Measurements from ENCODE around the gene NLRP2B.
"Not testable (repeated sequence)": the region's sequence is repeated elsewhere in the genome, so short reads cannot be mapped to it uniquely, and the experiment has no call there.

NLRP2B gene

DNA sequence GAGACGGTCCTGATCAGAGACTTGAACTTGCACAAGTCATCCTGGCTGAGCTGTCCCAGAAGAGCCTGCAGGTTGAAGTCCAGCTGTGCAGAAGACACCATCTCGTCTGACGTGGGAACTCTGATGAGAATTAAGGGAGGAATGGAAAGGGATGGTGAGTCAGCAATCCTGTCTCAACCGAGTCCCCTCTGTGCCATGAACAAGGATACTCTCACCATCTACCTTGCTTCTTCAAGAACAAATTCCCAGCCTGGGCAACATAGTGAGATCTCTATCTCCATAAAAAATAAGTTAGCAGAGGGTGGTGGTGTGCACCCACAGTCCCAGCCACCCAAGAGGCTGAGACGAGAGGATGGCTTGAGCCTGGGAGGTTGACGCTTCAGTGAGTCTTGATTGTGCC, at the start of gene NLRP2B:
Gene NLRP2B, minus strand, starts transcription at position 101 of the 400 bp plus-strand sequence.
- DNase-seq, result no peak

DNA sequence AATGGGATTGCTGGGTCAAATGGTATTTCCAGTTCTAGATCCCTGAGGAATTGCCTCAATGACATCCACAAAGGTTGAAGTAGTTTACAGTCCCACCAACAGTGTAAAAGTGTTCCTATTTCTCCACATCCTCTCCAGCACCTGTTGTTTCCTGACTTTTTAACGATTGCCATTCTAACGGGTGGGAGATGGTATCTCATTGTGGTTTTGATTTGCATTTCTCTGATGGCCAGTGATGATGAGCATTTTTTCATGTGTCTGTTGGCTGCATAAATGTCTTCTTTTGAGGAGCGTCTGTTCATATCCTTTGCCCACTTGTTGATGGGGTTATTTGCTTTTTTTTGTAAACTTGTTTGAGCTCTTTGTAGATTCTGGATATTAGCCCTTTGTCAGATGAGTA, 45.9 kb upstream of the NLRP2B start:
- not testable (repeated sequence) for DNase-seq

DNA sequence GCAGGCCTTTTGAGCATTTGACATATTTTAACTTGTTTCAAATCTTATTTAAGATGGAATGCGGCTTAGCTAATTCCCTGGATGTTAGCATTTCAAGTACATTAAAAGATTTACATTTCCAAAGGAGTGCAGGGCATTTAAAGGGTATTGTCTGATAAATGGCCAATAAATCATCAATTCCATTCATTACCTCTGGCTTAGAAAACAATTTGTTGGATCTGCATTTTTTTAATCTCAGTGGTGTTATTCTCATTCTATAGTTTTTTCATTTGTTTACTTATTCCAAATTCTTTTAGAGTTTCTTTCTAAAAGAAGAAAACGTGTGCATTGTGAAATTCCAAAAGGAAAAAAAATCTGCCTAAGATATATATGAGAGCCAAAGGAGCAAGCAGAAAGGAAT, 1.3 kb upstream of the NLRP2B start:
- no peak for DNase-seq

DNA sequence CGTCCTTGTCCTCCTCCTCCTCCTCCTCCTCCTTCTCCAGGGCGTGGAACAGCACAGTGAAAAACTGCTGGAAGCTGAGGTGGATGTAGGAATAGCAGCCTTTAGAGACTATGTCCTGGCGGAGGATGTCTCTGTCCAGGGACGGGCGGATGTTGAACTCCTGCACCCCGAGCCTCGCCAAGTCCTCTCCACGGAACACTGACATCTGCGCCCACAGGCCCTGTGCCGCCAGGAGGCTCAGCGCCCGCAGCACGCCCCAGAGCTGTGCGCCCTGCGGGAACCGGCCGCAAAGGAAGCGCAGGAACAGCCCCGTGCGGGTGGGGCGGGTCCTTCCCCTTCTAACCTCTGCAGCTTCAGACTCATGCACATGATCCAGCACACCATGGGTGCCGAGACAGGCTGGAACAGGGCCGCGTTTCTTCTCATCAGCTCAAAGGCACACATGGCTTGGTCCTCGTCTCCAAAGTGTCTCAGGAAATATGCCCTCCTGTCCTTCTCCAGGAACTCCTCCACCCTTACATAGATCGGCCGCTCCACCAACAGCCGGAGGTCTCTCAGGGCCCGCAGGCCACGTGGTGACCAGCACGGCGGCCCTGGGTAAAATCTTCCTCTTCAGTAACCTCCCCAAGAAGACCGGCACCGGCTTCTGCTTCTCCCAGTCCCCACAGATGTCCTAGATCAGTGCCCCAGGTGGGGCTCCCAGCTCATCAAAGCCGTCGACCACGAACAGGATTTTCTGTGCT, 1.2 kb downstream of the NLRP2B start:
- DNase-seq, result no peak

DNA sequence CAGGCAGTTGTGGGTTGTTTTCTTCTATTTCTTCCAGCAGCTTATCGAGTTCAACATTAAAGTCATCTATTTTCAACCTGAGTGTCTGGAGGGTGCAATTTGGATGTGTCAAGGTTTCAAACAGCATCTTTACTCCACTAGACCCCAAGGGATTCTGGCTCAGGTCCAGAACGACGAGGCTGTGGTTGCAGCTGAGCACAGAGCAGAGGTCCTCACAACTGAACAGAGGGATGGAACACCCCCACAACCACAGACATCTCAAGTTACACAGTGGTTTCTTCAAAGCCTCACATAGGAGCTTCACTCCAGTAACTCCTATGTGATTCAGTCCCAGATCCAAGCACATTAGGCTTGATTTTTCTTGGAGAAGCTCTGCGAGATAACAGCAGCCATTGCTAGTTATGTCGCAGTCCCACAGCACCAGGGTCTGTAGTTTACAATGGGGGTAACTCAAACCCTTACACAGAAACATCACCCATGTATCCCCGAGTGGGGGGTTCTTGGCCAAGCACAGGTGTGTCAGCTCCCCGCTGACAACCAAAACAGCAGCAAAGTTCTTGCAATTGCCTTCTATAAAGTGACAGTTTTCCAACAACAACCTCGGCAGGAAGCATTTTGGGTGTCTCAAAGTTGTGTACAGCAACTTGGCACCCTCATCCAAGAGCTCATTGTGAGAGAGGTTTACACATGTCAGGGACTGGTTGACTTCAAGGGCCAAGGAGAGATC, 2.8 kb downstream of the NLRP2B start:
- DNase-seq, result no peak

DNA sequence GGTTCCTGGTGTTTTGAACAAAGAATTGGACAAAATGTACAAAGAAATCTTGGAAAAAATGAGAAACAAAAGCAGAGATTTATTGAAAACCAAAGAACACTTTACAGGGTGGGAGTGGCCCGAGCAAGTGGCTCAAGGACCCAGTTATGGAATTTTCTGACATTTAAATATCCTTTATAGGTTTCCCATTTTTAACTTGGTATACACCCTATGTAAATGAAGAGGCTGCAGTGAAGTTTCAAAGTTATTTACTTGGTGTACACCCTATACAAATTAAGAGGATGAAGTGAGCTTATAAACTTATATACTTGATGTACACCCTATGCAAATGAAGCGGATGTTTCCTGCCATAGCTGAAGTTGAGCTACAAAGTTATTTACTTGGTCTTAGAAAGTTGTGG, 4.7 kb downstream of the NLRP2B start:
- DNase-seq, result no peak

DNA sequence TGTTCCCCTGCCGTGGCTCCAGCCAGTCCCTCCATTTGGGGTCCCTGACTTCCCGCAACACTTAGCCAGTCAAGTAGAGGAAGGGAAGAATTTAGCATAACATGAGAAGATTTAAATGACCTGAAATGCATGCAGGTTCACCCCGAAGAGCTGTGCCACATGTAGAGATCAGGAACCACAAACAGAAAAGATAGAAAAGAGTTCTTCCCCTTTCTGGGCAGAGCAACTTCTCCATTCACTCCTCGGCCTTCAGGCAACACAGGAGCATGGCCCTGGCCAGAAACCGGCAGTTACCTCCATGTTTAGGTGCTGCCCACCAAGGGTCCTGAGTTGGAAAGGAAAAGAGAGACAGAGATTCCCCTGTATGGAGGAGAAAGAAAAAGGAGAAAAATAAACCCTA, 5.2 kb downstream of the NLRP2B start:
- no peak for DNase-seq

DNA sequence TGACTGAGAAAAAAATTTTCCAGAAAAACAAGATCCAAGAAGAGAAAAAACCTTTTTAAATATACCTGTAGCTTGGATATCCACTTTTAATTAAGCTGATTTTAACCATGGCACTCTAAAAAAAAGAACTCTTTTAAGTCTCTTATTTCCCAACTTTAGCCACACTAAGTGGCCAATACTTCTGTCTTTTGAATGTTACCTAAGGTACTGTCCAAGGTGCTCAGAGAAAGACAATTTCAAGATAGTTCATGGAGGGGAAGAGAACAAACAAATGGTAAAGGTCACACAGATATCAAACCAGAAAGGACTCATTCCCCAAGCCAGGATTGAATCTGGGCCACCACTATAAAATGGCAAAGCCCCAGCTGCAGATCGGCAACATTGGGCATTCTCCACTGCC, 10.1 kb downstream of the NLRP2B start:
- no peak for DNase-seq

DNA sequence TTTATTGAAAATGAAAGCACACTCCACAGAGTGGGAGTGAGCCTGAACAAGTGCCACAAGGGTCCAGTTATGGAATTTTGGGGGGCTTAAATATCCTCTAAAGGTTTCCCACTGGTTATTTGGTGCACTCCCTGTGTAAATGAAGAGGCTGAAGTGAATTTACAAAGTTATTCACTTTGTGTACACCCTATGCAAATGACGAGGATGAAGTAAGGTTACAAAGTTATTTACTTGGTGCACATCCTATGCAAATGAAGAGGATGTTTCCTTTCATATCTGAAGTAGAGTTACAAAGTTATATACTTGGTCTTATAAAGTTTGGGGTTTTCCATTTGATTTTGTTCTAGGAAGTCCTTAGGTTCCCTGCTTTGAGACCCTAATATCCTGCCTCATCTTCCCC, 13.1 kb downstream of the NLRP2B start:
- no peak for DNase-seq

DNA sequence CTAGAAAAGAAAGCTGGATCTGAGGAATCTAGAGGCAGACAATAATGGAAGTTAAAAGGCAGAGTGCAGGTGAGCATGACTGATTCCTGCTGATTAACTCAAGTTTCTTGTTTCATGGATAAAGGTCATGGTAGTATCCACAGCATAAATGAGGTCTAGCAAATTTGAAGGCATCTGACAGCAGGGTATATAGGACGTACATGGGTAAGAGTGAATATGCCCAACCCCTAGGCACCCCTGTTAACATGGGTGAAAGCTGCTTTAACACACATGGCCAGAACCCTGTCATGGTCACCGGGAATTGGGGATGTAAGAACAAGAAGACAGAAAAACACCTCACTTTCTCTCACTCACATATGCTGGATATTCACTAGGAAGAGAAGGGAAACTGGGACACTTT, 25.0 kb downstream of the NLRP2B start:
- DNase-seq, result no peak

DNA sequence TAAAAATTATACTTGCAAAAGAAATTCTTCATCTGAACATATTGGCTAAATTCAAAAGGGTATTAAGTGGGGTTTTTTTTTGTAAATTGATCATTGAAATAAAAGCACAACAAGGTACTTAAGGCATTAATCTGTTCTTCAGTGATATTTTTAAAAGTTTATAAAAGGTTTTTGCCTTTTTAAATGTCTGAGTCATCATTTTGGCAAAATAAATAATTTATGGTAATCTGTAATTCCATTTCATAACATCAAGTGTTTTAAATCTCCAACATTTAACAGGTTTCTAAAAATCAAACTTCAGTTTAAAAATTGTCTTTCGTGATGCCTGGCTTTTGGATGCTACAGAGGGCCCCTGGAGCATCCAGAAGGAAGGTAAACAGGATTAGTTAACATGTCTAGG, 27.4 kb downstream of the NLRP2B start:
- no peak for DNase-seq

DNA sequence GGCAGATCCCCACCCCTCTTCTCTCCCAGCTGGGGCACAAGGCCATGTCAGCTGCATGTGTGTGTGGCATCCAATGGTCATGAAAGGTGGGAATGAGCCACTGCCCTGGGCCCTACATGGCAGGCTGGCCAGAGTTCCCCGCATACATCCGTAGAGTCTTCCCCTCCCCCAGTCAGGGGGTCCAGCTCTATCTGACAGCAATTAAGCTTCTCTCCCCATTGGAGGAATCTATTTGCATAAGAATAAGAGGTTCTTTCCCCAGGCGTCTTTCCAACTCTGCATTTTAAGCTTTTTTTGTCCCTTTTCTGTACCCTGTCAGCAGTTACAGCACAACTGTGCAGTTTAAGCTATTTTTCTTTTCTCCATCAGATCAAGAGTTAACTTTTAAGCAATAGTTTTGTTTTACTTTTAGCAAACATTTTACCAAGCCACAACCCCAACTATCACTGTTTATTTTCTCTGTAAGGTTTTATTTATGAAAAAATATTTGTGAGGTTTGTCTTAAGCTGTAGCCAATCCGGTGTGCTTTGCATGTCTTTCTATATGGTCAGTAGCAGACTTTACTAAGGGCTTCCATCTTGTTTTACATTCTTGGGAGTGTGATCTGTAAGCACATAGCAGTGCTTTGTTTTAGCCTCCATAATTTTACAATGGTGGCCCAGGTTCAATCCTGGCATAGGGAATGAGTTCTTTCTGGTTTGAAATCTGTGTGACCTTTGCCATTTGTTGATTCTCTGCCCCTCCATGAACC, 28.7 kb downstream of the NLRP2B start:
- no peak for DNase-seq

DNA sequence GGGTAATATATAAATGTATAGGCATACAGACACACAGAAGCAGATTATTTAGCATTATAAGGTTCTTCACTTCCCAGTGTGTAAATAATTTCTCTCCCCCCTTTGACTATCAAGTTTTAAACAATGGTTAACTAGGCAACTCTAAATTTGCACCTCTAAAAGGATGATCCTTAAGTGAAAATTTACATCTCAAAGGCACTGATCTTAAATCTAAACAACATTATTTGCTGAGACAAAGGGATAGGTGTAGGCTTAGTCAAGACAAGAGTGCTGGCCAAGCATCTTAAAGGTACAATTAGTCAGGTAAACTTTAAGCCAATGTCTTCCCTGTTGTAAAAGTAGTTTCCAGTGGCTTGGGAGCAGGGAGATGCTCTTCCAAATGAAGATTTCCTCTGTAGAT, 33.0 kb downstream of the NLRP2B start:
- no peak for DNase-seq

DNA sequence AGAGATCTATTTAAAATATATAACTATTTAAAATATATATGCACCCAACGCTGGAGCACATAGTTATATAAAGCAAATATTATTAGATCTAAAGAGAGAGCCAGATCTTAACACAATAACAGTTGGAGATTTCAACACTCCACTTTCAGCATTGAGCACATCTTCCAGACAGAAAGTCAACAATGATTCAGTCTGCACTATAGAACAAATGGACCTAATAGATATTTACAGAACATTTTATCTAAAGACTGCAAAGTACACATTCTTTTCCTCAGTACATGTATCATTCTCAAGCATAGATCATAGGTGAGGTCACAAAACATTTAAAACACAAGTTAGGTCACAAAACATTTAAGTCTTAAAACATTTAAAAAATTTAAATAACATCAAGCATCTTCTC, 36.4 kb downstream of the NLRP2B start:
- no peak for DNase-seq

DNA sequence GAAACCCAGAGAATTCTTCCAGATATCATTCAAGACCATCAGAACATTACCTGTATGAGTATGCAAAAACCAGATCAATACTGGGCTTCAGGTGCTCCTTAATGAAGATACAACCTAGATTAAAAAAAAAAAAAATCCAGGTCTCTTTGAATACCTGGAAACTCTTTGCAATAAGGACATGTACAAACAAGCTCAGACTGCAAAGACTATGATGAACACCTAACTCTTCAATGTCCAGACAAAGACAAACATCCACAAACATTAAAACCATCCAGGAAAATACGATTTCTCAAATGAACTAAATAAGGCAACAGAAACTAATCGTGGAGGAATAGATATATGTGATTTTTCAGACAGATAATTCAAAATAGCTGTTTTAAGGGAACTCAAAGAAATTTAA, 38.7 kb downstream of the NLRP2B start:
- DNase-seq, result no peak

DNA sequence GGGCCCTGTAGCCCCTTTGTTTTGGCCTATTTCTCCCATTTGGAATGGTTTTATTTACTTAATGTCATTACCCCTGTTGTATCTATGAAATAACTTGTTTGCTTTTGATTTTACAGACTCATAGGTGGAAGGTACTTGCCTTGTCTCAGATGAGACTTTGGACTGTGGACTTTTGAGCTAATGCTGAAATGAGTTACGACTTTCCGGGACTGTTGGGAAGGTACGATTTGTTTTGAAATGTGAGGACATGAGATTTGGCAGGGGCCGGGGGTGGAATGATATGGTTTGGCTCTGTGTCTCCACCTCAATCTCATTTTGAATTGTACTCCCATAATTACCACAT, 39.4 kb downstream of the NLRP2B start:
- no peak for DNase-seq

DNA sequence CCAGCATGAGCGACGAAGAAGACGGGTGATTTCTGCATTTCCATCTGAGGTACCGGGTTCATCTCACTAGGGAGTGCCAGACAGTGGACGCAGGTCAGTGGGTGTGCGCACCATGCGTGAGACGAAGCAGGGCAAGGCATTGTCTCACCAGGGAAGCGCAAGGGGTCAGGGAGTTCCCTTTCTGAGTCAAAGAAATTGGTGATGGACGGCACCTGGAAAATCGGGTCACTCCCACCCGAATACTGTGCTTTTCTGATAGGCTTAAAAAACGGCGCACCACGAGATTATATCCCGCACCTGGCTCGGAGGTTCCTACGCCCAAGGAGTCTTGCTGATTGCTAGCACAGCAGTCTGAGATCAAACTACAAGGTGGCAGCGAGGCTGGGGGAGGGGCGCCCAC, 50.6 kb downstream of the NLRP2B start:
- DNase-seq, result not testable (repeated sequence)
